Activated CD8-positive, alpha-beta memory T cell treated with anti-CD3 and anti-CD28 coated beads for 48 hours (primary cell): Measurements from ENCODE around the gene SEC16A.
A peak's percentile ranks its signal among the peaks of the same experiment; 100 is the strongest.

Experiments used
- DNase-seq, 3 experiments: peaks; one replicate each; pipeline ENCODE4 v3.0.0-alpha.2; 2020; ENCODE audit warnings: low read depth in 2 of 3, low spot score in 2 of 3

The SEC16A gene

GRCh38 chr9:136401173-136401922 lies 81.5 kb downstream of the SEC16A start:
- no peak for DNase-seq

GRCh38 chr9:136400038-136400834 lies 82.6 kb downstream of the SEC16A start, which contains the start of gene SNAPC4:
Gene SNAPC4, minus strand, starts transcription at chr9:136400170. Its CDS starts 1,742 bp downstream, at chr9:136398428.
- DNase-seq, result peak; percentile 67 to 74 (median 74)

- no peak for DNase-seq
Measured at GRCh38 chr9:136399176-136400037, 83.4 kb downstream of the SEC16A start.

GRCh38 chr9:136398286-136398685 lies 84.6 kb downstream of the SEC16A start:
- DNase-seq, result no peak

- no peak for DNase-seq
Measured at GRCh38 chr9:136397643-136398042, 85.2 kb downstream of the SEC16A start.

GRCh38 chr9:136396219-136396515 lies 86.7 kb downstream of the SEC16A start:
- no peak for DNase-seq

GRCh38 chr9:136395345-136396218 lies 87.3 kb downstream of the SEC16A start:
- no peak for DNase-seq

GRCh38 chr9:136395020-136395340 lies 87.9 kb downstream of the SEC16A start:
- DNase-seq, result no peak

GRCh38 chr9:136394312-136395019 lies 88.4 kb downstream of the SEC16A start:
- no peak for DNase-seq

- DNase-seq, result no peak
Measured at GRCh38 chr9:136393531-136393930, 89.3 kb downstream of the SEC16A start.

- DNase-seq, result no peak
Measured at GRCh38 chr9:136392538-136393449, 90.0 kb downstream of the SEC16A start.

GRCh38 chr9:136391737-136392537 lies 90.9 kb downstream of the SEC16A start:
- DNase-seq, result no peak
